ENCODE measurements around the gene DYNLT1. TPM values are rescaled to one million over a fixed set of nuclear protein-coding genes. Genes with fewer than 3 reads are reported as not detected.

The DYNLT1 gene
- total RNA-seq, 1 experiment from 2014 or later = 105 TPM

- Histone ChIP-seq H3K27ac (no peak overlapping the region), H3K4me3 (no peak overlapping the region), H3F3A (ENCODE audit: insufficient read depth, low read depth) (peaks cover 9% of the 10 kb centered on the region; the same call in 1 of the 2 replicates), H3K4me2 (no peak overlapping the region), H3K9me3 (ENCODE audit: insufficient read depth, low read depth) (no peaks in the 10 kb centered on the region), H3K27me3 (ENCODE audit: insufficient read depth, low read depth) (no peaks in the 10 kb centered on the region), H4K20me1 (ENCODE audit: insufficient read depth) (no peaks in the 10 kb centered on the region; the same call in 1 of the 2 replicates), H3K36me3 (ENCODE audit: low read depth) (peaks cover 30% of the 10 kb centered on the region), H2AFZ (no peak overlapping the region), H3K9me2 (ENCODE audit: insufficient read depth) (no peaks in the 10 kb centered on the region), H3K79me2 (ENCODE audit: low read depth) (no peaks in the 10 kb centered on the region), H3K4me1 (replicated peaks; ENCODE audit: insufficient read depth) (no peaks in the 10 kb centered on the region)
- TF ChIP-seq CTCF (conservative IDR thresholded peaks at IDR 0.05) (no peak), EZH2 (IDR thresholded peaks at IDR 0.05; ENCODE audit: low read depth) (no peak)
- CTCF ChIA-PET = interaction anchor here (0.6 kb wide), 1 partner anchor 32 kb away, joined by 3 read pairs; no protein-coding TSS in a partner anchor
- POLR2A ChIA-PET (ENCODE audit: unreplicated experiment) = no interaction called here
- intact Hi-C loops (cut with micrococcal nuclease; ENCODE audit: unreplicated experiment) = no loop called here
- DNase-seq = no peak
- BruUV-seq (replicated peaks) = no TSS peak
Measured at GRCh38 chr6:158610319-158610968, 34.1 kb downstream of the DYNLT1 start.

GRCh38 chr6:158609455-158610155, 34.9 kb downstream of the DYNLT1 start:
- Histone ChIP-seq H3K27ac (no peak overlapping the region), H3F3A (ENCODE audit: insufficient read depth, low read depth) (peaks cover 9% of the 10 kb centered on the region; the same call in 1 of the 2 replicates), H3K9me2 (ENCODE audit: insufficient read depth) (no peaks in the 10 kb centered on the region), H3K4me1 (replicated peaks; ENCODE audit: insufficient read depth) (no peaks in the 10 kb centered on the region), H3K4me2 (no peak overlapping the region), H3K27me3 (ENCODE audit: insufficient read depth, low read depth) (no peaks in the 10 kb centered on the region), H2AFZ (no peak overlapping the region), H4K20me1 (ENCODE audit: insufficient read depth) (no peaks in the 10 kb centered on the region; the same call in 1 of the 2 replicates), H3K9me3 (ENCODE audit: insufficient read depth, low read depth) (no peaks in the 10 kb centered on the region), H3K36me3 (ENCODE audit: low read depth) (peaks cover 28% of the 10 kb centered on the region), H3K79me2 (ENCODE audit: low read depth) (no peaks in the 10 kb centered on the region), H3K4me3 (no peak overlapping the region)
- DNase-seq = no peak
- TF ChIP-seq EZH2 (IDR thresholded peaks at IDR 0.05; ENCODE audit: low read depth) (no peak), CTCF (conservative IDR thresholded peaks at IDR 0.05) (no peak)
- ChIA-PET CTCF (no interaction called here), POLR2A (ENCODE audit: unreplicated experiment) (no interaction called here)
- intact Hi-C loops (cut with micrococcal nuclease; ENCODE audit: unreplicated experiment) = no loop called here
- BruUV-seq (replicated peaks) = no TSS peak

- CTCF ChIA-PET = no interaction called here
- no peaks in the 10 kb centered on the region for H3K9me3 ChIP-seq (ENCODE audit: insufficient read depth, low read depth)
- peaks cover 32% of the 10 kb centered on the region for H3K36me3 ChIP-seq (ENCODE audit: low read depth)
- no peaks in the 10 kb centered on the region; the same call in 1 of the 2 replicates for H4K20me1 ChIP-seq (ENCODE audit: insufficient read depth)
- no peak overlapping the region for H3K4me3 ChIP-seq
- no peak overlapping the region for H3K27ac ChIP-seq
- TF ChIP-seq CTCF (conservative IDR thresholded peaks at IDR 0.05) (no peak), EZH2 (IDR thresholded peaks at IDR 0.05; ENCODE audit: low read depth) (no peak)
- POLR2A ChIA-PET (ENCODE audit: unreplicated experiment) = no interaction called here
- no peaks in the 10 kb centered on the region for H3K9me2 ChIP-seq (ENCODE audit: insufficient read depth)
- no peak for DNase-seq
- H2AFZ ChIP-seq = no peak overlapping the region
- intact Hi-C loops (cut with micrococcal nuclease; ENCODE audit: unreplicated experiment) = no loop called here
- no peaks in the 10 kb centered on the region for H3K27me3 ChIP-seq (ENCODE audit: insufficient read depth, low read depth)
- peaks cover 9% of the 10 kb centered on the region; the same call in 1 of the 2 replicates for H3F3A ChIP-seq (ENCODE audit: insufficient read depth, low read depth)
- no peaks in the 10 kb centered on the region for H3K4me1 ChIP-seq (replicated peaks; ENCODE audit: insufficient read depth)
- no peak overlapping the region for H3K4me2 ChIP-seq
- no peaks in the 10 kb centered on the region for H3K79me2 ChIP-seq (ENCODE audit: low read depth)
- BruUV-seq (replicated peaks) = no TSS peak
Measured at GRCh38 chr6:158608221-158608620, 36.3 kb downstream of the DYNLT1 start.

All from PC-9 (cell line).